NCI-H2107 (cell line): ENCODE data around the gene RIPK4.
"Not testable (repeated sequence)": the region's sequence is repeated elsewhere in the genome, so short reads cannot be mapped to it uniquely, and the experiment has no call there.

ENCODE experiments used
- DNase-seq: peaks from one replicate; lab custom pipeline; 2025; lab: John Stamatoyannopoulos, UW

The RIPK4 gene

GRCh38 chr21:41795726-41796125 lies 28.9 kb upstream of the RIPK4 start:
- no peak for DNase-seq

GRCh38 chr21:41794600-41794999 lies 27.7 kb upstream of the RIPK4 start:
- DNase-seq, result no peak

GRCh38 chr21:41792711-41793110 lies 25.9 kb upstream of the RIPK4 start:
- DNase-seq, result no peak

- no peak for DNase-seq
Measured at GRCh38 chr21:41786509-41786987, 19.7 kb upstream of the RIPK4 start.

GRCh38 chr21:41785262-41785661 lies 18.4 kb upstream of the RIPK4 start:
- not testable (repeated sequence) for DNase-seq

GRCh38 chr21:41784456-41785102 lies 17.7 kb upstream of the RIPK4 start:
- DNase-seq, result no peak

- DNase-seq, result no peak
Measured at GRCh38 chr21:41783476-41784180, 16.8 kb upstream of the RIPK4 start.

GRCh38 chr21:41781050-41781410 lies 14.2 kb upstream of the RIPK4 start:
- DNase-seq, result no peak

GRCh38 chr21:41780337-41781049 lies 13.6 kb upstream of the RIPK4 start:
- DNase-seq, result no peak

- DNase-seq, result no peak
Measured at GRCh38 chr21:41779659-41780058, 12.8 kb upstream of the RIPK4 start.

GRCh38 chr21:41778930-41779600 lies 12.2 kb upstream of the RIPK4 start:
- no peak for DNase-seq

GRCh38 chr21:41777951-41778815 lies 11.3 kb upstream of the RIPK4 start:
- peak; percentile 81 for DNase-seq

GRCh38 chr21:41776778-41777177 lies 9.9 kb upstream of the RIPK4 start:
- DNase-seq, result no peak

GRCh38 chr21:41775149-41775472 lies 8.3 kb upstream of the RIPK4 start:
- DNase-seq, result no peak

- peak; percentile 75 for DNase-seq
Measured at GRCh38 chr21:41774467-41775148, 7.8 kb upstream of the RIPK4 start.

GRCh38 chr21:41772351-41773080 lies 5.7 kb upstream of the RIPK4 start:
- no peak for DNase-seq

- no peak for DNase-seq
Measured at GRCh38 chr21:41771625-41771945, 4.7 kb upstream of the RIPK4 start.

- no peak for DNase-seq
Measured at GRCh38 chr21:41770901-41771624, 4.2 kb upstream of the RIPK4 start.

GRCh38 chr21:41769933-41770332 lies 3.1 kb upstream of the RIPK4 start:
- DNase-seq, result no peak

GRCh38 chr21:41769521-41769920 lies 2.7 kb upstream of the RIPK4 start:
- DNase-seq, result no peak
